AG09319 (cell line): ENCODE measurements around the gene AQP9.

Experiments used
- DNase-seq: peaks from one replicate; pipeline ENCODE4 v3.0.0-alpha.2; 2010; ENCODE audit warnings: low read depth; ENCODE audit errors: extremely low read depth
- TF ChIP-seq, protein P1 (sequence below): IDR thresholded peaks from 2 replicates; pipeline ENCODE4 v1.5.1; 2011; ENCODE audit warnings: low read depth, mild to moderate bottlenecking, inconsistent platforms, low read length, moderate library complexity

The AQP9 gene

DNA sequence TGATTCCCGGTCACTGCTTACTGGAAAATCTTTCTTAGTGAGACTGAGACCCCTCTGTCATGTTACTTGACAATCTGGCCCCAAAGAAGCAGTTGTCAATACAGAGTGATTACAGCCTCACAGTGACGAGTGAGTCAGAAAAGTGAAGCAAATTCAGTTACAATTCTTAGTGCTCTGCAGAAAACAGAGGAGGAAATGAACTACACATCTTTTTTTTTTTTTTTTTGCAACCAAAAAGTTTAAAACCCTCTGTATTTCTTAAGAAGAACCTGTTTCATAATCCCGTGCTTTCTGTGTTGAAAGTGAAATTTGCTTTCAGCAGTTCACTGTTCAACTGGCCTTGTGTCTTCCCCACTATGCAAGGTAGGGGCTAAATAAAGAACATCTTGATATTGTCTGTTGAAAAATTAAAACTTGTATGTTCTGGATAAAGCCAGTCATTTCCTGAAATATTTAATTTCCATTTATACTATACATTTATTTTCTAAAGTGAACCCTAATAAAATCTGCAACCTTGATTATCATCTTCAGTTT lies 1.9 kb downstream of the AQP9 start:
- DNase-seq: no peak
- TF ChIP-seq, protein P1, sequence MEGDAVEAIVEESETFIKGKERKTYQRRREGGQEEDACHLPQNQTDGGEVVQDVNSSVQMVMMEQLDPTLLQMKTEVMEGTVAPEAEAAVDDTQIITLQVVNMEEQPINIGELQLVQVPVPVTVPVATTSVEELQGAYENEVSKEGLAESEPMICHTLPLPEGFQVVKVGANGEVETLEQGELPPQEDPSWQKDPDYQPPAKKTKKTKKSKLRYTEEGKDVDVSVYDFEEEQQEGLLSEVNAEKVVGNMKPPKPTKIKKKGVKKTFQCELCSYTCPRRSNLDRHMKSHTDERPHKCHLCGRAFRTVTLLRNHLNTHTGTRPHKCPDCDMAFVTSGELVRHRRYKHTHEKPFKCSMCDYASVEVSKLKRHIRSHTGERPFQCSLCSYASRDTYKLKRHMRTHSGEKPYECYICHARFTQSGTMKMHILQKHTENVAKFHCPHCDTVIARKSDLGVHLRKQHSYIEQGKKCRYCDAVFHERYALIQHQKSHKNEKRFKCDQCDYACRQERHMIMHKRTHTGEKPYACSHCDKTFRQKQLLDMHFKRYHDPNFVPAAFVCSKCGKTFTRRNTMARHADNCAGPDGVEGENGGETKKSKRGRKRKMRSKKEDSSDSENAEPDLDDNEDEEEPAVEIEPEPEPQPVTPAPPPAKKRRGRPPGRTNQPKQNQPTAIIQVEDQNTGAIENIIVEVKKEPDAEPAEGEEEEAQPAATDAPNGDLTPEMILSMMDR: no peak

DNA sequence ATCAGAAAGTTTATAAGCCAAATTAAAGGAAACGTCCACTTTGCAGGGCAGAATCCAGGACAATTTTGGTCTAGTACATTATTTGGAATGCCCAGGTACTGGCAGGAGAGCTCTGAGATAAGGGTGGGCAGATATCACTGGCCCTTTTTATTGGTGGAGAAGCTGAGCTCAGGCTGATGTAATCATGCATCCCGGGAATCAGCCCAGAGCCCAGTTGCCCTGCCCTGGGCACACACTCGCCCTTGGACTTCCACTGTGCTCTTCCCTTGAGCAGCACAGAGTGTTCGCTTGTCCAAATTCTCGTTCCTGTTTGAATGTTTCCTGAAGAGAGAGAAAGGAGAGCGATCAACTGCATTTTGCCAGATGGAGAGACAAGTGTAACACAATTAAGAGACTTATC lies 3.7 kb downstream of the AQP9 start:
- TF ChIP-seq, protein P1: no peak
- DNase-seq: no peak

DNA sequence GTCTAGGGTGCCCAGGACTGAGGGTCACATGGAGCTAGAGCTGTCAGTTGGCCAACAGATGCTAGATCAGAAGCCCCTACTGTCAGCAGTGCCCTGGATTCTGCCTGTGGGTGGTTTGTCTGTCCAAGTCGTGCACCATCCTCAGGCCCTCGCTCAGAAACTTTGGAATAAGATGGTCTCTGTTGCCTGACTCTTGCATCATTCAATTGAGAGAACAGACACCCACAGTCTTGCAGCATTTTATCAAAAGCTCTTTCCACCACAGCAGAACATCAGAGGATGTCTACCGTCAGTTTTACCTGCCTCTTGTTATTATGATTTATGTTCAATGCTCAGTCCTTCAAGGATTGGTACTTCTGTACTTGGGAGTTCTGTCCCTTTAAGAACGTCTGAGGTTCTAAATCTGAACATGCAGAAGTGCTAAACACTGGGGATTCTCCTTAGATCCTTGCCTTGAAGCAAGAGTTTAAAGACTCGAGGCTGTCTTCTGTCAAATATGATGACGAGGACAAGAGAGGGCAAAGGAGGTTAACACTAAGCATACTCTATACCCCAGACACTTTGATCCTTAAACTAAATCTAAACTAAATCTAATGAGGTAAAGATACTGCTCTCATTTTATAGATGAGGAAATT lies 4.8 kb downstream of the AQP9 start:
- TF ChIP-seq, protein P1: no peak

DNA sequence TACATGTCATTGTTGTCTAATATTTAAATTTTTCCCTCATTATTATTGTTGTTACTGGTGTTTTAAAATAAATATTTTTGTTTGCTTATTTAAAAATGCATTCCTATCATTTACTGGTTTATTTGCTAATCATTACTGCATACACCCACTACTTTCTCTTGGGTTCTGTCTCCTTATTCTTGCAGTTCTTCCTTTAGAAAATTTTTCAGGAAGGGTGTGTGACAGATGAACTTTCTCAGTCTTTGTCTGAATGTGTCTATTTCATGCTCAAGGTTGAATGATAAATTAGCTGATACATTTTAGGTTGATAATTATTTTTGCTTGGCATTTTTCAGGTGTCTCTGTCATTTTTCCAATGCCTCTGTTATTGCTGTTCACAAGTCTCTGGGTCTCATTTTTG lies 7.4 kb downstream of the AQP9 start:
- TF ChIP-seq, protein P1: no peak
- no peak for DNase-seq

More for the DNA sequence above, 4.8 kb downstream of the AQP9 start:
- no peak for DNase-seq

DNA sequence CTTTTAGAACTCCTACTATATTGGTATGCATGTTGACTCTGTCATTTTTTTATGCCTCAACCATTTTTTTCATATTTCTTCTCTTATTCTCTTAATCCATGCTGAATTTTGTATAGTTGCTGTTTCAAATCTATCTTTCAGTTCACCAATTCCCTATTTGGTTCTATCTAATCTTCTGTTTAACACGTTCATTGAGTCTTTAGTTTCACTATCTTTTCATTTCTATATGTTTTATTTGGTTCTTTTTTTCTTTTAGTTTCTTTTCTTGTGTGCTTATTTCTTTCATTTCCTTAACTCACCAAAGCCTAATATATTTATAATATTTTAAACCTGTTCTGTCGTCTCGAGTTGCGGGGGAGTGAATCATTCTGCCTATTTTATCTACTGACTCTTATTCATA lies 8.0 kb downstream of the AQP9 start:
- TF ChIP-seq, protein P1: no peak
- DNase-seq: no peak

DNA sequence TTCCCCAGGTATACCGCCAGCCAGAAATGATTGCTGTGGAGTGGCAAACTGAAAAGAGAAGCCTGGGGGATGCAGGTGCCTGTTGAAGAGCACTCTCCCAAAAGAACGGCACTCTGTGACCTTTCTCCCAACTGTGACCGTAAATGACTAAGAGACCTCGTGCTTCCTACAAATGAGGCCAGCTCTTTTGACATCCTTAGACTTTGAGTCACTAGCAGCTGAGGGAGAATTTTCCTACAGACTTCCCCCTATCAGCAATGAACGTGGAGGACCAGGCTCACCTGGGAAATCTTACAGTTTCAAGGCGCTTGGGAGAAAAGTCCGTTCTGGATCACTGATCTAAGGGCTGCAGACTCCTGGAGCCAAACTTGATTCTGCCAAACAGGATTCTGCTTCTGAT lies 8.6 kb downstream of the AQP9 start:
- TF ChIP-seq, protein P1: no peak
- DNase-seq: no peak

DNA sequence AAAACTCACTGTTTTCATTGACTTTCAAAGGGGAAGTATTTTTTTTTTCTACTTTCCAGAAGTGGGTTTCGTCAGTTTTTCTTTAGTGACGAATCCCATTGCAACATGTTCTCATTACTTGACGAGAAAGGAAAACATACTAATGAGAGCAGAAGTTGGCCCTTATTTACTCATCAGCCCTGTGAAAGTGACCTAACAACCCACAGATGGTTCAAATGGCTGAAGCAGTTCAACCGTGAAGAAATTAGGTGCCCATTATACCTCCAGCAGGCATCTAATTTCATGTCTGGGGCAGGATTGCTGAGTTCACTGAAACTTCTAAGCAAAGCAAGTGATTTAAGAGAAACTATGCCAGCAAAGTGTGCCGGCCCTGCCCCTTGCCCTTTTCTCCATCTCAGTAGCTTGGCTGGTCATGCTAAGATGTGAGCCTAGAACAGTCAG lies 9.0 kb downstream of the AQP9 start:
- TF ChIP-seq, protein P1: no peak
- DNase-seq: no peak
